SU-DHL-6 (cell line): ENCODE measurements around the gene CHCHD1.
A peak's percentile ranks its signal among the peaks of the same experiment; 100 is the strongest.

Experiments used
- CTCF ChIP-seq: fragments of 200-600 bp; sonication (generic); IDR thresholded peaks from one replicate; pipeline ENCODE4 v1.5.1; 2017; ENCODE audit warnings: antibody characterized with exemption, mild to moderate bottlenecking, low read length, moderate library complexity; ENCODE audit not compliant: insufficient read depth, poor library complexity, severe bottlenecking
- EZH2phosphoT487 ChIP-seq: fragments of 200-600 bp; sonication (generic), shearing (Covaris generic); conservative IDR thresholded peaks from 2 replicates; pipeline ENCODE4 v1.6.1; 2018; ENCODE audit warnings: mild to moderate bottlenecking, antibody characterized with exemption, low read length, moderate library complexity, mixed read lengths

- TF ChIP-seq CTCF = peak; percentile 33
- TF ChIP-seq EZH2phosphoT487 = no peak
These were observed 33.3 kb downstream of the CHCHD1 start for GRCh38 chr10:73814896-73815718.
